ENCODE measurements around the gene CDH22. TPM values are rescaled to one million over a fixed set of nuclear protein-coding genes. Genes with fewer than 3 reads are reported as not detected.

CDH22 gene
- total RNA-seq, 1 experiment from 2014 or later, result not detected

GRCh38 chr20:46343348-46343974 lies 35.2 kb upstream of the CDH22 start:
- no peak for DNase-seq (ENCODE audit: low read depth)

GRCh38 chr20:46342451-46343347 lies 34.4 kb upstream of the CDH22 start:
- no peak for DNase-seq (ENCODE audit: low read depth)

GRCh38 chr20:46342010-46342378 lies 33.7 kb upstream of the CDH22 start:
- DNase-seq (ENCODE audit: low read depth), result no peak

GRCh38 chr20:46341074-46342009 lies 33.0 kb upstream of the CDH22 start:
- DNase-seq (ENCODE audit: low read depth), result no peak

GRCh38 chr20:46339037-46339436 lies 30.7 kb upstream of the CDH22 start:
- no peak for DNase-seq (ENCODE audit: low read depth)

GRCh38 chr20:46336735-46337134 lies 28.4 kb upstream of the CDH22 start:
- no peak for DNase-seq (ENCODE audit: low read depth)

- no peak for DNase-seq (ENCODE audit: low read depth)
Observed at GRCh38 chr20:46334303-46334904, 26.1 kb upstream of the CDH22 start.

- no peak for DNase-seq (ENCODE audit: low read depth)
Observed at GRCh38 chr20:46333161-46333991, 25.1 kb upstream of the CDH22 start.

- no peak for DNase-seq (ENCODE audit: low read depth)
Observed at GRCh38 chr20:46332373-46333160, 24.3 kb upstream of the CDH22 start.

GRCh38 chr20:46331611-46332361 lies 23.5 kb upstream of the CDH22 start:
- DNase-seq (ENCODE audit: low read depth), result no peak

GRCh38 chr20:46330831-46331371 lies 22.6 kb upstream of the CDH22 start:
- no peak for DNase-seq (ENCODE audit: low read depth)

GRCh38 chr20:46330072-46330763 lies 21.9 kb upstream of the CDH22 start:
- DNase-seq (ENCODE audit: low read depth), result no peak

- no peak for DNase-seq (ENCODE audit: low read depth)
Observed at GRCh38 chr20:46328200-46328882, 20.0 kb upstream of the CDH22 start.

GRCh38 chr20:46327557-46327956 lies 19.3 kb upstream of the CDH22 start:
- DNase-seq (ENCODE audit: low read depth), result no peak

GRCh38 chr20:46325789-46326188 lies 17.5 kb upstream of the CDH22 start:
- no peak for DNase-seq (ENCODE audit: low read depth)

- no peak for DNase-seq (ENCODE audit: low read depth)
Observed at GRCh38 chr20:46324960-46325703, 16.8 kb upstream of the CDH22 start.

- DNase-seq (ENCODE audit: low read depth), result no peak
Observed at GRCh38 chr20:46324379-46324778, 16.1 kb upstream of the CDH22 start.

Measured in HT1080 (cell line).